Measurements from ENCODE around the gene PTPRN2. TPM values are rescaled to one million over a fixed set of nuclear protein-coding genes. Genes with fewer than 3 reads are reported as not detected.

The PTPRN2 gene
- total RNA-seq, 1 experiment from 2014 or later, result 2.1 TPM

DNA sequence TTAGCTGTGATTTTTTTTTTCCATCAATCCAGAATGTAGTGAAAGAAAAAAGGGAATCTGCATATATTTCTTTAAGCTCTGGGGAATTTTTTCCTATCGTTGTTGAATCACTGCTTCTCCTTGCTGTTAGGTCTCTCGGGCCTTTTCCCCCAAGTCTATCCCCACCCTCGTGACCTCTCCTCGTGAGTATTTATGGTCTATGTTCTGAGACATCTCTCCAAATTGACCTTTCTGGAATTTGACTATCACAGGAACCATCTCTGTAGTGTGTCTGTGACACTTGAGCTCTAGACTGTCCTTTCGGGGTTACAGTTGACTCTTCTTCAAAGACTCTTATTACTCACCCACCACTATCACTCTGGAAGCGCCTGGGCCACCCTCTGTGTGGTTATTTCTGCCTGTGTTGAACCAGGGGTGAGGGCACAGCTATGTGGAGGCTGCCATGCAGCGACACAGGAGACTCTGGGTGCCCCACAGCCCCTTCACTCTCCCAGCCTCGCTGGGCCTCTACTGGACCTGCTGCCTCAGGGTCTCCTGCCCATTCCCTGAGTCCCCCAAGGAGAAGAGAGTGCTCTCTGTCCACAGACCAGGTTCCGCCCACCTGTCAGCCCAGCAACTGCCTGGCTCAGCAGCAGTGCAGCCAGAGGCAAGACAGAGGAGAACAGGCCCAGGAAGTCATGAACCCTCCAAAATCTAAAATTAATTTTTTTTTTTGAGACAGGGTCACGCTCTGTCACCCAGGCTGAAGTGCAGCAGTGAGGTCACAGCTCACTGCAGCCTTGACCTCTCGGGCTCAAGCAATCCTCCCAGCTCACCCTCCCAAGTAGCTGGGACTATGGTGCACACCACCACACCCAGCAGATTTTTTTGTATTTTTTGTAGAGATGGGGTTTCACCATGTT lies 45.7 kb upstream of the PTPRN2 start:
- H3K4me1 ChIP-seq (ENCODE audit: control insufficient read depth in 1 of 2, insufficient read depth in 2 of 2, low read length in 2 of 2), result no peaks in the 10 kb centered on the region
- H3K9ac ChIP-seq (ENCODE audit: low read length), result no peak overlapping the region
- TF ChIP-seq, protein P1, sequence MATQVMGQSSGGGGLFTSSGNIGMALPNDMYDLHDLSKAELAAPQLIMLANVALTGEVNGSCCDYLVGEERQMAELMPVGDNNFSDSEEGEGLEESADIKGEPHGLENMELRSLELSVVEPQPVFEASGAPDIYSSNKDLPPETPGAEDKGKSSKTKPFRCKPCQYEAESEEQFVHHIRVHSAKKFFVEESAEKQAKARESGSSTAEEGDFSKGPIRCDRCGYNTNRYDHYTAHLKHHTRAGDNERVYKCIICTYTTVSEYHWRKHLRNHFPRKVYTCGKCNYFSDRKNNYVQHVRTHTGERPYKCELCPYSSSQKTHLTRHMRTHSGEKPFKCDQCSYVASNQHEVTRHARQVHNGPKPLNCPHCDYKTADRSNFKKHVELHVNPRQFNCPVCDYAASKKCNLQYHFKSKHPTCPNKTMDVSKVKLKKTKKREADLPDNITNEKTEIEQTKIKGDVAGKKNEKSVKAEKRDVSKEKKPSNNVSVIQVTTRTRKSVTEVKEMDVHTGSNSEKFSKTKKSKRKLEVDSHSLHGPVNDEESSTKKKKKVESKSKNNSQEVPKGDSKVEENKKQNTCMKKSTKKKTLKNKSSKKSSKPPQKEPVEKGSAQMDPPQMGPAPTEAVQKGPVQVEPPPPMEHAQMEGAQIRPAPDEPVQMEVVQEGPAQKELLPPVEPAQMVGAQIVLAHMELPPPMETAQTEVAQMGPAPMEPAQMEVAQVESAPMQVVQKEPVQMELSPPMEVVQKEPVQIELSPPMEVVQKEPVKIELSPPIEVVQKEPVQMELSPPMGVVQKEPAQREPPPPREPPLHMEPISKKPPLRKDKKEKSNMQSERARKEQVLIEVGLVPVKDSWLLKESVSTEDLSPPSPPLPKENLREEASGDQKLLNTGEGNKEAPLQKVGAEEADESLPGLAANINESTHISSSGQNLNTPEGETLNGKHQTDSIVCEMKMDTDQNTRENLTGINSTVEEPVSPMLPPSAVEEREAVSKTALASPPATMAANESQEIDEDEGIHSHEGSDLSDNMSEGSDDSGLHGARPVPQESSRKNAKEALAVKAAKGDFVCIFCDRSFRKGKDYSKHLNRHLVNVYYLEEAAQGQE (IDR thresholded peaks at IDR 0.05; ENCODE audit: low read depth), result no peak
- TF ChIP-seq EGR1 (IDR thresholded peaks at IDR 0.05; ENCODE audit: low read depth), result no peak
- no peaks in the 10 kb centered on the region for H3K27me3 ChIP-seq (ENCODE audit: insufficient read depth, low read length)
- DNase-seq (ENCODE audit: low read depth, low spot score) (no peak), ATAC-seq (no peak)
- RAD21 ChIA-PET (ENCODE audit: low non-redundant PET in 1 of 2, low total read pairs in 2 of 2, uncharacterized antibody in 2 of 2, unreplicated experiment in 2 of 2), result no interaction called here
- POLR2A ChIA-PET, result no interaction called here
- CTCF ChIA-PET, result no interaction called here
- no peaks in the 10 kb centered on the region for H3K9me3 ChIP-seq (ENCODE audit: control insufficient read depth in 1 of 2, insufficient read depth in 1 of 2, low read depth in 1 of 2, low read length in 2 of 2)
- no peak overlapping the region for H3K4me3 ChIP-seq (replicated peaks in 1 of 2; ENCODE audit: low read depth in 1 of 2, low read length in 2 of 2)
- H2AFZ ChIP-seq (ENCODE audit: low read depth, low read length, poor library complexity, severe bottlenecking), result no peak overlapping the region
- H4K20me1 ChIP-seq (ENCODE audit: insufficient read depth), result no peaks in the 10 kb centered on the region
- no TSS peak for BruUV-seq (replicated peaks)
- intact Hi-C loops (cut with micrococcal nuclease), result no loop called here
- H3K4me2 ChIP-seq (ENCODE audit: low read length), result no peak overlapping the region
- H3K27ac ChIP-seq (ENCODE audit: low read depth, low read length), result no peak overlapping the region
- H3K79me2 ChIP-seq (ENCODE audit: insufficient read depth, low read length), result peaks cover 4% of the 10 kb centered on the region; the same call in 1 of the 2 replicates
- peaks cover 18 to 23% of the 10 kb centered on the region in 2 experiments for H3K36me3 ChIP-seq (ENCODE audit: control insufficient read depth in 1 of 2, insufficient read depth in 2 of 2, low read length in 2 of 2)
- no peaks in the 10 kb centered on the region for H3K9me2 ChIP-seq (ENCODE audit: insufficient read depth)

DNA sequence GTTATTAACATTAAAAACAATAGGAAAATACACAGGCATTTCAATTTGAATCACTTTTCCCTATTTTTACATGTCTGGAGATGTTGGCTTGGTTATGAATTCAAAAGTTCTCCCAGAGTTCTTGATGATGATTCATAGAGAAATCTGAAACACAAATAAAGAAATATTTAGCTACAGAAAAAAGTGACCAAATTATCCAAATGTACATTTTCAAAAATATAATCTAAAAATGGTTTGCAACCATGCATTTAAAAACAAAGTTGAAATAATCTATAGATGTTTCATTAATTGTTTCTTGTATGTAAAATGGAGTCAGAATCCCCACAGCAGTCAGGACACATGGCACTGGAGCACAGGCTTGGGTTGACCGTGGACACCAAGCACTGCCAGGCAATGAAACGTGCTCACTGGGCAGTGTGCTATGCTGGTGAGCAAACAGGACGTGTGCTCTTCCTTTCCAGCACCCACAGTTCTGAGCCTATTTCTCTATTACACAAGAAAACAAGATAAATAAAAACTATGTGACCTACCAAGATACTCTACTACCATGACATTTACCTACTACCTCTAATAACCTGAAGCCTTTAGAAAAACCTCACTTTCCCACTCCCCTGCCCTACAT lies 44.1 kb upstream of the PTPRN2 start:
- H3K9me3 ChIP-seq (ENCODE audit: control insufficient read depth in 1 of 2, insufficient read depth in 1 of 2, low read depth in 1 of 2, low read length in 2 of 2), result no peaks in the 10 kb centered on the region
- H3K9me2 ChIP-seq (ENCODE audit: insufficient read depth), result no peaks in the 10 kb centered on the region
- no peak overlapping the region for H2AFZ ChIP-seq (ENCODE audit: low read depth, low read length, poor library complexity, severe bottlenecking)
- RAD21 ChIA-PET (ENCODE audit: low non-redundant PET in 1 of 2, low total read pairs in 2 of 2, uncharacterized antibody in 2 of 2, unreplicated experiment in 2 of 2), result no interaction called here
- intact Hi-C loops (cut with micrococcal nuclease), result no loop called here
- POLR2A ChIA-PET, result no interaction called here
- no peaks in the 10 kb centered on the region for H3K4me1 ChIP-seq (ENCODE audit: control insufficient read depth in 1 of 2, insufficient read depth in 2 of 2, low read length in 2 of 2)
- H3K9ac ChIP-seq (ENCODE audit: low read length), result no peak overlapping the region
- no peaks in the 10 kb centered on the region for H3K27me3 ChIP-seq (ENCODE audit: insufficient read depth, low read length)
- H3K4me2 ChIP-seq (ENCODE audit: low read length), result no peak overlapping the region
- no peak for DNase-seq (ENCODE audit: low read depth, low spot score)
- peaks cover 20 to 21% of the 10 kb centered on the region in 2 experiments for H3K36me3 ChIP-seq (ENCODE audit: control insufficient read depth in 1 of 2, insufficient read depth in 2 of 2, low read length in 2 of 2)
- H3K27ac ChIP-seq (ENCODE audit: low read depth, low read length), result no peak overlapping the region
- ATAC-seq, result no peak
- no peak overlapping the region for H3K4me3 ChIP-seq (replicated peaks in 1 of 2; ENCODE audit: low read depth in 1 of 2, low read length in 2 of 2)
- BruUV-seq (replicated peaks), result no TSS peak
- no peaks in the 10 kb centered on the region for H4K20me1 ChIP-seq (ENCODE audit: insufficient read depth)
- no peaks in the 10 kb centered on the region for H3K79me2 ChIP-seq (ENCODE audit: insufficient read depth, low read length)
- CTCF ChIA-PET, result no interaction called here
- TF ChIP-seq, protein P2, sequence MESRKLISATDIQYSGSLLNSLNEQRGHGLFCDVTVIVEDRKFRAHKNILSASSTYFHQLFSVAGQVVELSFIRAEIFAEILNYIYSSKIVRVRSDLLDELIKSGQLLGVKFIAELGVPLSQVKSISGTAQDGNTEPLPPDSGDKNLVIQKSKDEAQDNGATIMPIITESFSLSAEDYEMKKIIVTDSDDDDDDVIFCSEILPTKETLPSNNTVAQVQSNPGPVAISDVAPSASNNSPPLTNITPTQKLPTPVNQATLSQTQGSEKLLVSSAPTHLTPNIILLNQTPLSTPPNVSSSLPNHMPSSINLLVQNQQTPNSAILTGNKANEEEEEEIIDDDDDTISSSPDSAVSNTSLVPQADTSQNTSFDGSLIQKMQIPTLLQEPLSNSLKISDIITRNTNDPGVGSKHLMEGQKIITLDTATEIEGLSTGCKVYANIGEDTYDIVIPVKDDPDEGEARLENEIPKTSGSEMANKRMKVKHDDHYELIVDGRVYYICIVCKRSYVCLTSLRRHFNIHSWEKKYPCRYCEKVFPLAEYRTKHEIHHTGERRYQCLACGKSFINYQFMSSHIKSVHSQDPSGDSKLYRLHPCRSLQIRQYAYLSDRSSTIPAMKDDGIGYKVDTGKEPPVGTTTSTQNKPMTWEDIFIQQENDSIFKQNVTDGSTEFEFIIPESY (IDR thresholded peaks at IDR 0.05; ENCODE audit: extremely low read depth, insufficient replicate concordance, low read length), result no peak
- TF ChIP-seq POLR2A (IDR thresholded peaks at IDR 0.05; ENCODE audit: borderline replicate concordance, extremely low read depth, insufficient read depth, insufficient read length), result no peak
- no peak for TF ChIP-seq TCF7L2 (IDR thresholded peaks at IDR 0.05; ENCODE audit: borderline replicate concordance, extremely low read depth, insufficient read depth, insufficient read length)
- TF ChIP-seq, protein P3, sequence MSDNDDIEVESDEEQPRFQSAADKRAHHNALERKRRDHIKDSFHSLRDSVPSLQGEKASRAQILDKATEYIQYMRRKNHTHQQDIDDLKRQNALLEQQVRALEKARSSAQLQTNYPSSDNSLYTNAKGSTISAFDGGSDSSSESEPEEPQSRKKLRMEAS (IDR thresholded peaks at IDR 0.05), result no peak
- TF ChIP-seq SRF (IDR thresholded peaks at IDR 0.05; ENCODE audit: low read depth), result no peak
- TF ChIP-seq FOSL1 (IDR thresholded peaks at IDR 0.05; ENCODE audit: low read depth), result no peak
- TF ChIP-seq EZH2 (IDR thresholded peaks at IDR 0.05), result no peak
- TF ChIP-seq POLR2AphosphoS5 (IDR thresholded peaks at IDR 0.05; ENCODE audit: low read depth, low read length), result no peak
- TF ChIP-seq ZFX (IDR thresholded peaks at IDR 0.05), result no peak
- no peak for TF ChIP-seq JUND (IDR thresholded peaks at IDR 0.05)
- TF ChIP-seq CEBPB (IDR thresholded peaks at IDR 0.05; ENCODE audit: low read depth), result no peak
- no peak for TF ChIP-seq CBX3 (IDR thresholded peaks at IDR 0.05; ENCODE audit: low read depth)
